Measurements from ENCODE around the gene SLC5A12.
A peak's percentile ranks its signal among the peaks of the same experiment; 100 is the strongest.

SLC5A12 gene

GRCh38 chr11:26741036-26741435, 19.2 kb upstream of the SLC5A12 start:
- TF ChIP-seq CTCF (conservative IDR thresholded peaks at IDR 0.05; ENCODE audit: low read length), result no peak

GRCh38 chr11:26739366-26740073, 17.7 kb upstream of the SLC5A12 start:
- no peak for DNase-seq (ENCODE audit: low read depth)
- TF ChIP-seq CTCF (conservative IDR thresholded peaks at IDR 0.05; ENCODE audit: low read length), result no peak
- no peak overlapping the region for H3K4me3 ChIP-seq (ENCODE audit: low read length)

More at GRCh38 chr11:26741036-26741435, 19.2 kb upstream of the SLC5A12 start:
- no peak overlapping the region for H3K4me3 ChIP-seq (ENCODE audit: low read length)
- peak; percentile 36 for DNase-seq (ENCODE audit: low read depth)

GRCh38 chr11:26734691-26735090, 12.8 kb upstream of the SLC5A12 start:
- H3K4me3 ChIP-seq (ENCODE audit: low read length), result no peak overlapping the region
- DNase-seq (ENCODE audit: low read depth), result no peak
- no peak for TF ChIP-seq CTCF (conservative IDR thresholded peaks at IDR 0.05; ENCODE audit: low read length)

GRCh38 chr11:26731084-26731456, 9.2 kb upstream of the SLC5A12 start:
- H3K4me3 ChIP-seq (ENCODE audit: low read length), result no peak overlapping the region
- TF ChIP-seq CTCF (conservative IDR thresholded peaks at IDR 0.05; ENCODE audit: low read length), result no peak
- no peak for DNase-seq (ENCODE audit: low read depth)

GRCh38 chr11:26730414-26731083, 8.7 kb upstream of the SLC5A12 start:
- peak; percentile 2 for DNase-seq (ENCODE audit: low read depth)
- no peak for TF ChIP-seq CTCF (conservative IDR thresholded peaks at IDR 0.05; ENCODE audit: low read length)
- H3K4me3 ChIP-seq (ENCODE audit: low read length), result no peak overlapping the region

GRCh38 chr11:26729284-26729683, 7.4 kb upstream of the SLC5A12 start:
- no peak overlapping the region for H3K4me3 ChIP-seq (ENCODE audit: low read length)
- no peak for TF ChIP-seq CTCF (conservative IDR thresholded peaks at IDR 0.05; ENCODE audit: low read length)
- no peak for DNase-seq (ENCODE audit: low read depth)

- no peak for DNase-seq (ENCODE audit: low read depth)
- TF ChIP-seq CTCF (conservative IDR thresholded peaks at IDR 0.05; ENCODE audit: low read length), result no peak
- no peak overlapping the region for H3K4me3 ChIP-seq (ENCODE audit: low read length)
Observed at GRCh38 chr11:26726960-26727359, 5.1 kb upstream of the SLC5A12 start.

Measured in AG10803 (cell line).